HG02759 (cell line): Measurements from ENCODE around the gene GPRIN1.

Source experiments
- ATAC-seq: cut with Tn5 transposase; IDR thresholded peaks from one replicate; pipeline ENCODE4 v1.9.1; 2021; ENCODE audit warnings: mild to moderate bottlenecking, moderate library complexity; ENCODE audit not compliant: unreplicated experiment

Gene GPRIN1

GRCh38 chr5:176625512-176625911, 15.6 kb upstream of the GPRIN1 start:
- ATAC-seq = no peak

- ATAC-seq = no peak
These were observed 15.0 kb upstream of the GPRIN1 start for GRCh38 chr5:176624938-176625337.

DNA sequence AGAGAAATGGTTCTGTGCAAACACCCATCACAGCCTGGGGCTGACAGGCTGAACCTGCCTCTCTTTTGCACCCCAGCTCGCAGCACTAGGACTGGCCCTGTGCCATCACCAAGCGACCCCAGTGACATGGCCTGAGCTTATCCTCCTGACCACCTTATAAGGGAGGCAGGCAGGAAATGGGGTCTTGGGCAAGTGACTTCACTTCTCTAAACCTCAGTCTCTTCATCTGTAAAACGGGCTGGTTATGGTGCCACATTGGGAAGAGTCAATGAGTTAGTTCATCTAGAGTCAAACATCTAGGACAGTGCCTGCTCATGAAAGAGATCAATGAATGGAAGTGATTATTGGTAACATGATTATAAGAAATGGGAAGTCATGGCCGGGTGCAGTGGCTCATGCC, 14.2 kb upstream of the GPRIN1 start:
- no peak for ATAC-seq

DNA sequence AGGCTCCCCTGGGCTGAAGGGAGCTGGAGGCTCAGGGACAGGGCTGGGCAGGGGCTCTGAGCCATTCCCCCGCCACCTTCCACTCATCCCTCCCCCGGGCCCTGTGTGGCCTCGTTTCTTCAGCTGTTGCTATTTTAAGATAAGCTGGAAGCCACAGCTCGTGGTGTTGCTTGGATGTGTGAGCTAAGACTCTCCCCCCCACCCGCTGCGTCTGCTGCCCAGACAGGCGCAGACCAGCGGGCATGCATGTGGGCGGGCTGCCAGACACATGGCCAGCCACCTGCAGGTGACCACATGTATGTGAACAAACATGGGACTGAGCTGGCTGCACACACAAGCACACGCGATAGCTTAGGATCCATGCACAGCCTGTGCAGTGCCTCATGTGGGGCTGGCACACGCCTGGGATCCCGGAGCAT, 11.7 kb upstream of the GPRIN1 start:
- no peak for ATAC-seq

GRCh38 chr5:176620333-176620981, 10.5 kb upstream of the GPRIN1 start:
- no peak for ATAC-seq

DNA sequence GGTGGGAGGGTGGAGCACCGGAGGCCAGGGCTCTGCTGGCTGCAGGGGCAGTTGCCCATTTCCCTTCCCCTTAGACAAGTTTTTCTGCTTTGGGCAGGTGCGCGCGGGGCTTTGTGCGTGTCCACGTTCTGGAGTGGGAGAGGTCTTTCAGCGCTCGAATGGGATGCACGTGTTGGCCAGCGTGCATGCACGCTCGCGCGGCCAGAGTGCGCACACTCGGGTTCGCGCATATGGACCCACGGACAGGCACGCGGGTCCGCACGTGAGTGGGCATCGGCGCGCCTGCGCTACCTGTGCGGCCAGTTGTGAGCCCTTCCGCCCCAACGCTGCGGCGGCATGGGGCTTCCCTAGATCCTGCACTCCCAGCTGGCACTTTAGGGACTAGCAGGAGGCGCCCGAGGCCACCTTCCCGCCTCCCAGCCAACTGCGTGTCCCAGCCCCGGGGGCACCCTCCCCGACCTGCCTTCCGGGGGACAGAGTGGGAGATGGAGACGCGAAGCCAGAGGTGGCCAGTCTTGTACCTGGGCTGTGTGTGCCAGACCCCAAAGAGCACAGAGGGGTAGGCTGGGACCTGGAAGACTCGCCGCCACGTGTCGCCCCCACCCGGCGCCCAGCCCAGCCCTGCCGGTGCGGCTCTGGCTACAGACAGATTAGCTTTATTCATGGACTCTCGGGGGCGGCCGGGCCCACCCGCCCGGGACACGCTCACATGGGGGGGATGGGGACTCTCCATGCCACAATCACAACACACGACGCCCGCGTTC, 9.8 kb upstream of the GPRIN1 start:
- ATAC-seq = peak; percentile 11

- peak; percentile 94 for ATAC-seq
These were observed 9.2 kb upstream of the GPRIN1 start for GRCh38 chr5:176619203-176619568.

GRCh38 chr5:176618783-176619182, 8.8 kb upstream of the GPRIN1 start:
- ATAC-seq = no peak

DNA sequence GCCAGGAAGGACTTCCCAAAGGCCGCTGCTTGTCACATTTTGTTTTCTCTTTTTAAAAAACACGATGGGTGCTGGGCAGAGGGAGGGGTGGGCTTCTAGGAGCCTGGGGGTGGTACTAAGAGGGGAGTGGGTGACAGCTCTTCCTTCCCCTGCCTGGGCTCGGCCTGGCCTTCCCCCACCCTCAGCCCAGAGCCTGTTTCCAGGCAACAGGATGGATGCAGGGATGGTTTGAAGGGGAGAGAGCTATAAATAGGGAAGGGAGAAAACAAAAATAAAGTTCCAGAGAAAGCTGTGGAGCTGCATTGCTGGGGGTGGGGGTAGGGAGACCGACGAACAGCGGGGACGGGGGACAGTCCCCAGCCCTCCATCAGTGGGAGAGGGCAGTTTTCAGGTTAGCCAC, 6.6 kb upstream of the GPRIN1 start:
- ATAC-seq = no peak

DNA sequence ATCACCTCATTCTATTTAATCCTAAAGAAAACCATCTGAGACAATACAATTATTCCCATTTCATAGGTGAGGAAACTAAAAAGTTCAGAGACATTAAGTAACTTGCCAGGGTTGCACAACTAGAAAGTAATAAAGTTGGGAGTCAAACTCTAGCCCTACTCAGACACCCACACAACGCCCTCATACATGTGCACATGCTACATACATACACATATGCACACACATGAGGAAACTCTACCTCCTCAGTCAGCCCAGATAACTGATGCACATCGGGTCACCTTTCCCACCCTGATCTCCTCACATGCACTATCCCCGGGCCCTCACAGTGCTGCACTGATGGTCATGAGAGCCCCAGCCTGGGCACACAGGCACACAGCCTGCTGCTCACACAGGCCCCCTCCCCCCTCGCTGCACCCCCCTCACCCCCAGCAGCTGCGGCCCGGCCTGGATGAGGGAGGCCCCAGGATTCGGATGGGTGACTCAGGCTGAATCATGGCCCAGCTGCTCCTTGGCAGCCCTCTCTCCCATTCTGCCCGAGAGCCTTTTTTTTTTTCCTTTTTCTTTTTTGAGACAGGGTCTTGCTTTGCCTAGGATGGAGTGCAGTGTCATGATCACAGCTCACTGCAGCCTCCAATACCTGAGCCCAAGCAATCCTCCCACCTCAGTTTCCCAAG, 5.0 kb upstream of the GPRIN1 start:
- ATAC-seq = no peak

DNA sequence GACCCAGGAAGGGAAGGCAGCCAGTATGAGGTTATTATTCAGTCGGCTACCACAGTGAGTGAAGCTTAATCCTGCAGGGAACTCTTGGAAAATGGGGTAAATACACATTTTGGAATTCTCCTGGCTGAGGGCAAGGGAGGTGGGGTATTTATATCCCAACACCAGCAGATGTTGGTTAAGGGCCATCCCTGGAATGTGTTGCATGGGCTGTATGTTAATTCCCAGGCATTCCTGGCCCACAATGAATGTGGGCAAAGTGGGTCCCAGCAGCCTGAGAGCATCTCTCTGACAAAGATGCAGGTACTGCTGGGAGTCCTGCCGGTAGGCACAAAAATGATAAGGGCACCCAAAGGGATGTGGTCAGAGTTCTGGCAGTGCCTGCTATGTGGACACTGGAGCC, 2.9 kb upstream of the GPRIN1 start:
- no peak for ATAC-seq

GRCh38 chr5:176612008-176612407, 2.1 kb upstream of the GPRIN1 start:
- ATAC-seq = no peak

DNA sequence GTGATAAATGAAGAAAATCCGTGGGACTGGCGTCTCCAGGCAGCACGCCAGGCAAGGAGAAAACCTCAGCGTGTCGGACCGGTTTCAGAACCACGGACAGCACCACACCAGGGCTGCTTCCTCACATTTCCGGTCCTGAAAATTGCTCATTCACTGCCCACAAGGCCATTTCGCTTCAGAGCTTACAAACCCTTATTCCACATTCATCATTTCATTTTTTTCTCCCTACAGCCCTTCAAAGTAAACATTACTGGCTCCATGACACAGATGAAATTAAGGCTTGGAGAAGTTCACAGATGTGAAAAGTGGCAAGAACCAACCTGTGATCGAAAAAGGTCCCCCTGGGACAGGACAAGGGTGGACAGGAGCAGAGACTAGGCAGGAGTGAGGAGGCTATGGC, 1.5 kb upstream of the GPRIN1 start:
- no peak for ATAC-seq

- peak; percentile 12 for ATAC-seq
These were observed 448 bp upstream of the GPRIN1 start for GRCh38 chr5:176610435-176610773.

GRCh38 chr5:176608937-176609723, 826 bp downstream of the GPRIN1 start:
- ATAC-seq = no peak

DNA sequence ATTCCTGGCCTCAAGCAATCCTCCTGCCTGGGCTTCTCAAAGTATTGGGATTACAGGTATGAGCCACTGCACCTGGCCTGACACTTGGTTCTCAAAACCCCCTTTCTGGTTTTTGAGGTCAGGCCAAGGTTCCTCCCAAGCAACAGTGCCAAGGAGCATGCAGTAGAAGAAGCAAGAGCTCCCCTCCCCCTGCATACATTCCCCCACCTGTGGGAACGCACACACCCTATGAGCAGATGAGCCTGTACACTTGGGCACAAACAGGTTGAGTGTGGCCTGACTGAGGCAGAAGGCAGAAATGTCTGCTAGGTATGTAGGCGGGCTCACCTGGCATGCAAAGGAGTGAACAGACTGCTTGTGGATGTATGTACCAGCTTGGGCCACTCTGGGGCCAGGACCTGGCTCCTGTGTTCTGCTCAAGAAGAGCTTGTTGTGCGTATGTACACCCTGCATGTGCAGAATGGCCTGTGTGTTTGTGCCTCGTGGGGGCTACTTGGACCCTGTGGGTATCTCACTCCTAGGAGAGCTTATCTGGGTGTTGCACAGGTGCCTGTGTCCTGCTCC, 1.7 kb downstream of the GPRIN1 start:
- no peak for ATAC-seq

- ATAC-seq = no peak
These were observed 3.1 kb downstream of the GPRIN1 start for GRCh38 chr5:176606875-176607274.

GRCh38 chr5:176606032-176606431, 3.9 kb downstream of the GPRIN1 start:
- no peak for ATAC-seq

- no peak for ATAC-seq
These were observed 6.9 kb downstream of the GPRIN1 start for GRCh38 chr5:176603091-176603490.

DNA sequence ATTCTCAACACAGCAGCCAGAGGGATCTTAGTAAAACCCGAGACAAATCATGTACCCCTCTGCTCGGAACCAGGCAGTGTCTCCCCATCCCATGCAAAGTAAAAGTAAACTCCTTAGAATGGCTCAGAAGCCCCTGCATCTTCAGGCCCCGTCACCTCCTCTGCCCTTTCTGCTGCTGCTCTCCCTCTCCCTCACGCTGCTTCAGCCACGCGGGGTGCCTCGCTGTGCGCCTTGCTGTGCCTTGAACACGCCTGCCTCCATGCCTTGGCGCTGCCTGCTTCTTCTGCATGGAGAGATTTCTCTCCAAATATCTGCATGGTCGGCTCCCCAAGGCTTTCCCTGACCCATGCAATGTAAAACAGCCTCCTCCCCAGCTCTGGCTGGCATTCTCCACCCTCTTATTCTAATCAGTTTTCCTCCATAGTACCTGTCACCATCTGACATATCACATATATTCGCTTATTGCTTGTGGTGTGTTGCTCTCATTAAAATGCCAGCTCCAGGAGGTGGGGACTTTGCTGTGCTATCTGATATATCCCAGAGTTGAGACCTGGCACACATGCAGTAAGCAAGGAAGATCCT, 8.0 kb downstream of the GPRIN1 start:
- no peak for ATAC-seq
